ENCODE measurements around the gene SNAPC2. TPM values are rescaled to one million over a fixed set of nuclear protein-coding genes. Genes with fewer than 3 reads are reported as not detected.

The SNAPC2 gene
- total RNA-seq, 1 donor from 2014 or later, result 30.5 TPM

- TF ChIP-seq CTCF (IDR thresholded peaks at IDR 0.05), result no peak
- intact Hi-C loops (cut with DNase I), result loop anchor here (5.0 to 10.0 kb wide), 4 partner anchors 589 to 1859 kb away; partner anchors contain the start of genes ALKBH7 and ZNF414
- peak within 1 kb of the TSS; percentile 69 to 73 for H3K4me3 ChIP-seq
- no peaks in the 10 kb centered on the region for H3K27me3 ChIP-seq
- H3K36me3 ChIP-seq, result peaks cover 6 to 20% of the 10 kb centered on the region in 2 donors
- no peaks in the 10 kb centered on the region for H3K9me3 ChIP-seq
- H3K4me1 ChIP-seq, result peaks cover 29 to 69% of the 10 kb centered on the region in 2 donors
- peak in 1 of 2 donors; percentile 83 for DNase-seq (ENCODE audit: low spot score in 2 of 2)
- H3K27ac ChIP-seq, result no peak within 1 kb of the TSS
These were observed 6.0 kb downstream of the SNAPC2 start, which contains the start of gene CTXN1 for GRCh38 chr19:7926021-7926726. Gene CTXN1 (minus strand): TSS chr19:7926135. CDS start chr19:7925538, 597 bp downstream.

- peak overlapping the region; percentile 93 to 96 for H3K27ac ChIP-seq
- no peak for TF ChIP-seq CTCF (IDR thresholded peaks at IDR 0.05)
- H3K36me3 ChIP-seq, result peaks cover 9 to 27% of the 10 kb centered on the region in 2 donors
- H3K4me3 ChIP-seq, result no peak overlapping the region
- DNase-seq (ENCODE audit: low spot score in 2 of 2), result no peak
- H3K9me3 ChIP-seq, result no peaks in the 10 kb centered on the region
- peaks cover 21 to 65% of the 10 kb centered on the region in 2 donors for H3K4me1 ChIP-seq
- no peaks in the 10 kb centered on the region for H3K27me3 ChIP-seq
- intact Hi-C loops (cut with DNase I), result loop anchor here (5.0 to 10.0 kb wide), 4 partner anchors 588 to 1858 kb away; partner anchors contain the start of genes ALKBH7 and ZNF414
These were observed 6.8 kb downstream of the SNAPC2 start for GRCh38 chr19:7926727-7927604.

- no peak for DNase-seq (ENCODE audit: low spot score in 2 of 2)
- peaks cover 18 to 58% of the 10 kb centered on the region in 2 donors for H3K4me1 ChIP-seq
- peak overlapping the region in 1 of 2 donors; percentile 51 for H3K4me3 ChIP-seq
- H3K27ac ChIP-seq, result peak overlapping the region; percentile 93 to 96
- H3K36me3 ChIP-seq, result peaks cover 13 to 27% of the 10 kb centered on the region in 2 donors
- no peaks in the 10 kb centered on the region for H3K27me3 ChIP-seq
- TF ChIP-seq CTCF (IDR thresholded peaks at IDR 0.05), result no peak
- no peaks in the 10 kb centered on the region for H3K9me3 ChIP-seq
- intact Hi-C loops (cut with DNase I), result loop anchor here (5.0 to 10.0 kb wide), 4 partner anchors 587 to 1857 kb away; partner anchors contain the start of genes ALKBH7 and ZNF414
These were observed 7.6 kb downstream of the SNAPC2 start for GRCh38 chr19:7927605-7928333.

GRCh38 chr19:7928334-7928706 lies 8.2 kb downstream of the SNAPC2 start:
- DNase-seq (ENCODE audit: low spot score in 2 of 2), result no peak
- no peaks in the 10 kb centered on the region for H3K9me3 ChIP-seq
- peak overlapping the region in 1 of 2 donors; percentile 51 for H3K4me3 ChIP-seq
- intact Hi-C loops (cut with DNase I), result loop anchor here (5.0 to 10.0 kb wide), 4 partner anchors 586 to 1856 kb away; partner anchors contain the start of genes ALKBH7 and ZNF414
- peak overlapping the region; percentile 93 to 96 for H3K27ac ChIP-seq
- H3K36me3 ChIP-seq, result peaks cover 19 to 29% of the 10 kb centered on the region in 2 donors
- no peaks in the 10 kb centered on the region for H3K27me3 ChIP-seq
- no peak for TF ChIP-seq CTCF (IDR thresholded peaks at IDR 0.05)
- H3K4me1 ChIP-seq, result peaks cover 18 to 58% of the 10 kb centered on the region in 2 donors
